ENCODE data around the gene CLDN15.
"Not testable (repeated sequence)": the region's sequence is repeated elsewhere in the genome, so short reads cannot be mapped to it uniquely, and the experiment has no call there.

The CLDN15 gene

DNA sequence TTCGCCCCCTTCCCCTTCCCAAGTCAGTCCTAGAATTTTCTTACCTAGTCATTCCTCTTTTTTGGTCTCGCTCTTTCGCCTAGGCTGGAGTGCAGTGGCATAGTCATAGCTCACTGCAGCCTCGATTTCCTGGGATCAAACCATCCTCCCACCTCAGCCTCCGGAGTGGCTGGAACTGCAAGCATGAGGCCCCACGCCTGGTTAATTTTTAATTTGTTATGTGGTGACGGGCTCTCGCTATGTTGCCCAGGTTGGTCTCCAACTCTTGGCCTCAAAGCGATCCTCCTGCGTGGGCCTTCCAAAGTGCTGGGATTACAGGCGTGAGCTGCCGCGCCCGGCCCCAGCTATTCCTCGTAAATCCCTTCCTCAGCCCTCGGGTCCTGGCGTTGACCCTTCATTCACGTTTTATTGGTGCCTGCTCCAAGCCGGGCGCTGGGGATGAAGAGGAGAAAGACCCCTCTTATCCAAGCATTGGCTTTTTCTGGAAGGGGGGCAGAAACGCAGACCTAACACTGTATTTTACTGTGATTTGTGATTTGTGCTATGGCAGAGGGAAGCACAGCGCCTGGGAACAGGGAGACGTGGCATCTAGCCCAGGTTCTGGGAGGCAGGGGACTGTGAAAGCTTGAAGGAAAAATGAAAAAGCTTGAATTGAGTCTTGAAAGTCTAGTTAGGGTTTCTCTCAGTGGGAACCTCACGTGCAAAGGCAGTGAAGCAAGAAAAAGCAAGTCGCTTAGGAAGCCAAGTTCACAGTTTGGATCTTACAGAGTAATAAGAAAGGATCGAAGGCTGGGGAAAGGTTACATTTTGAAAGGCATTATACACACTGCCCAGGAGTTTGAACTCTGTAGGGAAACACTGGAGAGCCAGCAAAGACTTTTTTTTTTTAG is 19.1 kb downstream of the CLDN15 start:
- DNase-seq = no peak

DNA sequence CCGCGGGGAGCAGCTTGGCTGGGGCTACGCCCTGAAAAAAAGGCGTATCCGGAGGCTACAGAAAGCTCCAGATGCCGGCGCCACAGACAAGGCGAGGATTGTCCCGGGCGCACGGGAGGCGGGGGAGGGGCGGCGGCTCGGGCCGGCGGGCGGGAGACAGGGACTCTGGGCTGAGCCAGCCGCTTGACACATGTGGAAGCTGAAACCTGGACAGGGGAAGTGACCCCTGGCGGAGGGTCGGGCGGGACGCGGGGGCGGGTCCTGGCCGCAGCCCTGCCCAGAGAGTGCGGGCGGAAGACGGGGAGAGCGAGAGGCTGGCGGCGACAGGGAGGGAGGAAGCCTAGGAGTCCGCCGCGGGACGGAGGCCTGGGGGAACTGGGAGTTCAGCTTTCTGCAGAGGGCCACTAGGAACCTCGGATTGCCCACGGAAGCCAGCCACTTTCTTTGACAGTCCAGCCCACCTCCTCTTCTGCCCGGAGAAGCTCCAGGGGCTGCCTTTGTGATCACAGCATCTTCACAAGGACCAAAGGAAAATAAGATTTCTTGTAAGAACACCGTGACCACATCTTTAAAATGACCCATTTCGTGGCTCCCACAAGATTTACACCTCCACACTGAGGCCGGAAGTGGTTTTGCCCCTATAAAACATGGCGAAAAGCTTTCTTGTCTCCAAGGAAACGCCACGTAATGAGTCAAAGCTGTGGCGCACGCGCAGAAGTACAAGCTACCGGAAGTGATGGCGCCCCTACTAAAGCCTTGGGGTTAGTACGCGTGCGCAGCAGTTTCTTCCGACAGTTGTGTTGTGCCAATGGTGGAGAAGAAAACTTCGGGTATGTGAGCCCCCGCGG is 20.0 kb downstream of the CLDN15 start, which contains the start of the genes PLOD3 and ZNHIT1:
PLOD3 (minus strand) TSS at position 194 of the 848 bp plus-strand sequence. CDS start 307 bp downstream, outside the sequence.
ZNHIT1 (plus strand) TSS at position 778 of the 848 bp plus-strand sequence; CDS start at position 809, 31 bp downstream.
- peak; percentile 98 for DNase-seq

- no peak for DNase-seq
Measured at GRCh38 chr7:101216860-101217387, 20.7 kb downstream of the CLDN15 start.

DNA sequence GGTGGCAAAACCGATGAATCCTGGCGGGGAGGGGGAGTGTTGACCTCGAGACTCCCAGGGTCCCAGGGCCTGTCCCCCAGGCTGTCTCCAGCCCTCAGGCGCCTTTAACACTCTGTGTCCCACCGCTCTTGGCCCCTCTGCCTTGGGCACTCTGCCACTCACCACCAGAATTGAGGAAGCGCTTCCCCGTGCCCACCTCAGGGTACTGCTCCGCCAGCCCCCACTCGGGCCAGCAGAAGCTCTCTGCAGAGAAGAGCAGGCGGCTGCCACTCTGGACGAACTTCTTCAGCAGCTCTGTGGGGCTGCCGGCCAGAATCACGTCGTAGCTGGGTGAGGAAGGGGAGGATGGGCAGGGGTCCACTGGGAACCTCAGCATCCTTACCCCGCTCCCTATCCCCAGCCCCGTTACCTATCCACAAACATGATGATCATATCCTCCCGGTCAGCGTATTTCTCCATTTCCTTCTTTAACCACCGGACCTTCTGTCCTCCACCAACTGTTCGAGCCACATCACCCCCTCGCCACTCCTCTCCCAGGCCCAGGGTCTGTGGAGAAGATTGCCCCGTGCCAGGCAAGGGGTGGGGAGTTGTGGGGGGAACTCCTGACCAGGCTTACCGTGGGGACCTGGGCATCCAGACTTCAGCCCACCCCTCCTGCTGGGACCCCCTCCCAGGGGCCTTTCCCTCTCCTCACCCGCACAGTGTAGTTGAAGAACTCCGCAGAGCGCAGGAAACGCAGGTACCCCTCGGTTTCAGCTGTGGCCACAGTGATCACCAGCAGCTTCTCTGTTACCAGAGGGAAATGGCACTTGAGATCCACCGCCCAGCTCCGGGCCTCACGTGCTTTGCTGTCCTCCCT is 21.4 kb downstream of the CLDN15 start:
- DNase-seq = no peak

GRCh38 chr7:101212014-101212413 is 25.6 kb downstream of the CLDN15 start:
- DNase-seq = no peak

GRCh38 chr7:101211501-101211900 is 26.1 kb downstream of the CLDN15 start:
- no peak for DNase-seq

- DNase-seq = no peak
Measured at GRCh38 chr7:101210143-101210542, 27.5 kb downstream of the CLDN15 start.

DNA sequence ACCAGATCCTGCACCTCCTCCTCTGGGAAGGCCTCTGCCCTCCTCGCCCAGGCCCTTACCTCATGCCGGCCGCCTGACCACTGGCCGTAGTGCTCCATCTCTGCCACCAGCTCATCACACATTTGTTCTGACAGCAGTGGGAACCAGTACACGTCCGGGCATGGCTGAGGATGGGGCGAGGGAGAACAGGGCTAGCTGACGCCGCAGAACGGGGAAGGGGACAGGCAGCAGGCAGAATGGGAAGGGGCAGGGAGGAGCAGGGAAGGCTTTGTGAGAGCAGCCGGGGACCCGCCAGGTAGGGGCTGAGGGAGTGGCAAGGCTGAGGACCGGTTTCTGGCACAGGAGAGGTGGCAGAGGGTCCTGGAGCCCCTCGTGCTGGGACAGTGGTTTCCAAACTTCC is 28.8 kb downstream of the CLDN15 start:
- no peak for DNase-seq

DNA sequence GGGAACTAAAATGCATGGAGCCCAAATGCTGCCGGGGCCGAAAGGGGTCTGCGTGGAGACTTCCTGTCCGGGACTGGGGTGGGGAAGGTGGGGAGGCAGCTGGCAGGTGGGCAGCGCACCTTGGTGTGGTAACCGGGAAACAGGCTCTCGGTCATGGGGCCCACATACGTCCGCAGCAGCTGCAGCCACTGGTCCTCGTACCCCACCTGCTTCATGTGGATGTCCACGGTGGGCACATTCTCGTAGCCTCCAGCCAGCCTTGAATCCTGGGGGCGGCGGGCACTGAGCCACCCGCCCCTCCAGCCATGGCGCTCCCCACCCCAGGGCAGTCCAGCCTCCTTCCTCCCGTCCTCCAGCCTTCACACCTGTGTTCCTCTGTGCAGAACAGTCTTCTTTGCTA is 30.1 kb downstream of the CLDN15 start:
- DNase-seq = no peak

GRCh38 chr7:101206665-101207042 is 30.9 kb downstream of the CLDN15 start:
- no peak for DNase-seq

- DNase-seq = no peak
Measured at GRCh38 chr7:101205901-101206664, 31.5 kb downstream of the CLDN15 start.

DNA sequence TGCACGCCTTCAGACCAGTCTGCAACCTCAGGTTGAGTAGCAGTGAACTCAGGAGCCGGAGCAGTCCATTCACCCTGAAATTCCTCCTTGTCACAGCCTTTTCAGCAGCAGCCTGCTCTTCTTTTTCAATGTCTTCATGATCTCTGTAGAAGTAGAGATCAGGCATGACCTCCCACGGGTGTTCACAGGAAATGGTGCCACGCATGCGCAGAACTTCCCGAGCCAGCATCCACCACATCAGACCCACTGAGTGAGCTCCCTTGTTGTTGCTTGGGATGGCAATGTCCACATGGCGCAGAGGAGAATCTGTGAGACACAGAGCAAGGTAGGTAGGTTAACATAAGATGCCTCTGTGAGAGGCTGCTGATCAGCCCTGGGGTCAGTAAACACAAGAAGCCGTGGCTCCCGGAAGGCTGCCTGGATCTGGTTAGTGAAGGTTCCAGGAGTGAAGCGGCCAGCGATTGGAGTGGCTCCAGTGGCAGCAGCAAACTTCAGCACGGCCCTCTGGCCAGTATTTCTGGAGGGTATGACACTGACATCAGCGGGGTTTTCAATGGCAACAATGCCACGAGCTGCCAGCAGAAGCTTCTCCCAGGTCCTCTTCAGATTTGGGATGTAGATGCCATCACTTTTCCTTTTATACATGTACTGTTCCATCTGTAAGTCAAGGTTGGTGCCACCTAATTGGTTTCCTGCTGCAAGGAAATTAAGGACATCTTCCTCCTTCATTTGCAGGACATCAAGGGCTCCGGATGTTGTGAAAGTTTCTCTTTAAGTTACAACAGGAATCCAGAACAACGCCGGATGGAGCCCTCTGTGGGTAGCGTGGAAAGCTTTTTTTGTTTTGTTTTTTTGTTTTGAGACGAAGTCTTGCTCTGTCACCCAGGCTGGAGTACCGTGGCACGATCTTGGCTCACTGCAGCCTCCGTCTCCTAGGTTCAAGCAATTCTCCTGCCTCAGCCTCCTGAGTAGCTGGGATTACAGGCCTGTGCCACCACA is 33.6 kb downstream of the CLDN15 start:
- not testable (repeated sequence) for DNase-seq

- no peak for DNase-seq
Measured at GRCh38 chr7:101202603-101202918, 35.0 kb downstream of the CLDN15 start.

DNA sequence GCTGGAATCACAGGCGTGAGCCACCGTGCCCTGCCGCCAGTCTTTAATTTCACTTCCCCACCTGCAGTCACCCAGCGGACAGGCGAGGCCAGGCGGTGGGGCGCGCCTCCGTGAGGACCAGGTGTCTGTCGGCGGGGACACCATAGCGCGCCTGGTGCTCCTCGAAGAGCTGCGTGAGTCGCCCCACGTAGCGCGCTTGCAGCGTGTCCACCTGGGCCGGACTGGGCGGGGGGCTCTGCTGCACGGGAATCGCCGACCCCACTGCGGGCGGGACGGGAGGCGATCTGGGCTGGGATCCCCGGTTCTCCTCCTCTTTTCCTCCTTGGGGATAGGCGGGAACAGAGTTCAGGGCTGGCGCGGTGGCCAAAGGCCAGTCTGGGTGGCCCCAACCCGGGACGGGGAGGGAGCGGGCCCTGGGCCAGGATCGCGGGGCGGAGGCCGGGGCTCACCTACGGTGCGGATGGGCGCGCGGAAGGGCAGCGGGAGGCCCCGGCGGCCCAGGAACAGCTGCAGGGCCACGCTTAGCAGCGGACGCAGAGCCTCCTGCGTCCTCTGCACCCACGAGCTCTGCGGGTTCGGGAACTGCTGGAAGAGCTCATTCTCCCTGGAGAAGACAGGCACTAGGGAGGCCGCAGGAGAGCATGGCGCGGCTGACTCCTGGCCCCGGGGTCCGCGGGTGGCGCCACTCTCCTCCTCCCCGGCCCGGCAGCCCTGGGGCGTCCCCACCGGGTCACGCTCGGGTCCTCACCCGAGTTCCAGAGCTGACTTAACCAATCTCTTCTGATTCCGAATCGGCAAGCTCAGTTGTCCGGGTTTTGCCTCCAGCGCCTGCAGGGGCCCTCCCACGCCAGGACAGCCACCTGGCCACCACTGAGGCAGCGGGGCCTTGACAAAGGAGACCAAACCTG is 35.7 kb downstream of the CLDN15 start:
- DNase-seq = no peak

GRCh38 chr7:101200862-101201599 is 36.6 kb downstream of the CLDN15 start, which contains the start of gene MOGAT3:
Gene MOGAT3 (minus strand): TSS chr7:101201036. CDS start chr7:101200854, 182 bp downstream.
- DNase-seq = no peak

- DNase-seq = no peak
Measured at GRCh38 chr7:101200504-101200861, 37.1 kb downstream of the CLDN15 start.

GRCh38 chr7:101199522-101199921 is 38.1 kb downstream of the CLDN15 start:
- not testable (repeated sequence) for DNase-seq

DNA sequence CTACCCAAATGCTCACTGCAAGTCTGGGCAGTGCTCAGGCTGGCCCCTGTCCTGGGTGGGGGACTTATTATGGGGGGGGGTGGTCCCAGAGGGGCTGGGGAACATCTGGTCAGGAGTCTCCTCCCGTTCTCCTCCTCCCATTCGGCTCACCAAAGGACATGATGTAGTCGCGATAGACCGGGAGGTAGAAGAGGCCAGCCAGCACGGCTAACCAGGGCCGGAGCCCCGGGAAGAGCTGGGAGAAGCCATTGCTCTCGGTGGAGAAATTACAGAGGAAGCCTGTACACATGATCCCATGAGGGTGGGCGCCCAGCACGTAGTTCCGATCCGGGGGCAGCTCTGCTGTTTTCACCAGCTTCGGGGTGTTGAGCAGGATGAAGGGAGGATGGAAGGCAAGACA is 39.1 kb downstream of the CLDN15 start:
- DNase-seq = no peak

- no peak for DNase-seq
Measured at GRCh38 chr7:101197991-101198390, 39.6 kb downstream of the CLDN15 start.
